ENCODE measurements around the gene PRR5L. TPM values are rescaled to one million over a fixed set of nuclear protein-coding genes. Genes with fewer than 3 reads are reported as not detected.

The PRR5L gene
- total RNA-seq, 1 donor: 19.5 TPM

DNA sequence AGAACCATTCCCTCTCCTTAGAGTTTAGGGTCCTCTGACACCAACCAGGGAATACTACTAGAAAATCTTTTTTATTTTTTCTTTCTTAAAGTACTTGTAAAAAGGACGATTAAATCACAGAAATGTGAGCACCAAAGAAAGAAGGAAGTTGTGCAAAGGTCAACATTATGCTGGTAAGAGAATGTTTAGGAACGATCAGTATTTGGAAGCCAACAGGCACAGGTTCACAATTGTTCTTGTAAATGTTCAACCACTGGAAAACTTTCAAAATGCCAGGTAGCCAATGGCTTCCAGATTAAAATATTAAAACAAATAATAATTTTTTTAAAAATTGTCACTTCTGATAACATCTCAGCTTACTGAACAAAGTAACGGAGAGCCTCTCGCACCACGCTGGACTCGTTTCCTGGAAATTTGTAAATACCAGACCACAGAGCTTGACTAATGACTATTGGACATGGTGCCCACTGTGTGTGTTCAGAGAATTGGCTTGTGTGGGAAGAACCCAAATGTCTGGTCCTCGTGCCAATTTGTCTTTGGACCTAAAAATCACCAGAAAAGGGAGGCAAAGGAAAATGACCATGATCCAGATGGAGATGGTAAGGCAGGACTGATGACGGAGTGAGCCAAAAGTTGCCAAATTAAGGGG, 27.6 kb upstream of the PRR5L start:
- no peak overlapping the region for H3K4me3 ChIP-seq (ENCODE audit: low read length)
- no peaks in the 10 kb centered on the region for H3K9me3 ChIP-seq (ENCODE audit: low read depth, low read length)
- no peaks in the 10 kb centered on the region for H3K27me3 ChIP-seq (ENCODE audit: insufficient read depth, low read length)
- no peaks in the 10 kb centered on the region for H3K4me1 ChIP-seq (ENCODE audit: insufficient read depth, low read length)

- H3K4me3 ChIP-seq (ENCODE audit: low read length): no peak overlapping the region
- H3K9me3 ChIP-seq (ENCODE audit: low read depth, low read length): no peaks in the 10 kb centered on the region
- H3K4me1 ChIP-seq (ENCODE audit: insufficient read depth, low read length): no peaks in the 10 kb centered on the region
- H3K27me3 ChIP-seq (ENCODE audit: insufficient read depth, low read length): no peaks in the 10 kb centered on the region
Observed at GRCh38 chr11:36270701-36271100, 25.4 kb upstream of the PRR5L start.

DNA sequence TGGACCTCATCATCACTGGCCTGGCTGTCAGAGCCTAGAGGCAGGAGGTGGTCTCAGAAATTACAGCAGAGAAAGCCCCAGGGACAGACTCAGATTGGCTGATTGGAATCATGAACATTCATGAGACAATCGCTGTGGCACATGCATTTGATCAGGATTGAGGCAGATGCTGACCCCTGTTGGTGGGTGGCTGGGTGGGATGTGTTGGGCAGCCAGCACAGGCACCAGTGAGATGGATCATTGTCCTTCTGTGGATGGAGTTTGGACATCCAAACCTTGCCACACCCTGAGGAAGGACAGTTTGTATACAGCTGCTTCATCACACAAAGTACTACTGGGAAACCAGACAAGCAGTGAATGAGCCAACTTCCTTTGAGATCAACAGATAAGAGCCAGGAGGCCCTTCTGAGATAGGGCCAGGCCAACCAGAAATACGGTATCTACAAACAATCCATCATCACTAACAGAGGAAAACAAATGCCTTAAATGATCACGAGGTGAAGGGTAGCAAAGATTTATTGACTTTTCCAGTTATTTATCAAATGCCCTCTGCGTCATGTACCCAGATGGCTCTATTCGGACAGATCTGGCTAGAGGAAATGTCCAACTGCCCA, 24.2 kb upstream of the PRR5L start:
- Histone ChIP-seq H3K4me3 (ENCODE audit: low read length) (no peak overlapping the region), H3K27me3 (ENCODE audit: insufficient read depth, low read length) (no peaks in the 10 kb centered on the region), H3K4me1 (ENCODE audit: insufficient read depth, low read length) (no peaks in the 10 kb centered on the region), H3K9me3 (ENCODE audit: low read depth, low read length) (no peaks in the 10 kb centered on the region)

DNA sequence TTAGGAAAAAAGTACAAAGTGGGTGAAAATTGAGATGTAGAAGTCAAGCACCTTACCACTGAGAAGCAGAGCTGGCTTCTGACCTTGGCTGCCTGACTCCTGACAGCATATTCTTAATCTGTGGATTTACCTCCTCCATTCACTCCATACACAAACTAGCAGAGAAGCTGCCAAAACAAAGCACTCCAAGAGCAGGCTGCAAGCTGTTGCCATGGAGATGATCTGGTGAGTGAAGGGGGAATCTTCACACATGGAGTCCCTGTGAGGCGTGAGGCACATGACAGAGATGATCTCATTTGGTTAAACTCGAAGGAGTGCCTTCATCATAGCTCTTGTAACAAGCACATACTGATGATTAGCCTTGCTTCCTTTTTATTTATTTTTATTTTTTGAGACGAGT, 23.0 kb upstream of the PRR5L start:
- no peaks in the 10 kb centered on the region for H3K27me3 ChIP-seq (ENCODE audit: insufficient read depth, low read length)
- H3K9me3 ChIP-seq (ENCODE audit: low read depth, low read length): no peaks in the 10 kb centered on the region
- no peaks in the 10 kb centered on the region for H3K4me1 ChIP-seq (ENCODE audit: insufficient read depth, low read length)
- H3K4me3 ChIP-seq (ENCODE audit: low read length): no peak overlapping the region

GRCh38 chr11:36274414-36274813, 21.7 kb upstream of the PRR5L start:
- Histone ChIP-seq H3K4me1 (ENCODE audit: insufficient read depth, low read length) (no peaks in the 10 kb centered on the region), H3K4me3 (ENCODE audit: low read length) (no peak overlapping the region), H3K27me3 (ENCODE audit: insufficient read depth, low read length) (no peaks in the 10 kb centered on the region), H3K9me3 (ENCODE audit: low read depth, low read length) (no peaks in the 10 kb centered on the region)

DNA sequence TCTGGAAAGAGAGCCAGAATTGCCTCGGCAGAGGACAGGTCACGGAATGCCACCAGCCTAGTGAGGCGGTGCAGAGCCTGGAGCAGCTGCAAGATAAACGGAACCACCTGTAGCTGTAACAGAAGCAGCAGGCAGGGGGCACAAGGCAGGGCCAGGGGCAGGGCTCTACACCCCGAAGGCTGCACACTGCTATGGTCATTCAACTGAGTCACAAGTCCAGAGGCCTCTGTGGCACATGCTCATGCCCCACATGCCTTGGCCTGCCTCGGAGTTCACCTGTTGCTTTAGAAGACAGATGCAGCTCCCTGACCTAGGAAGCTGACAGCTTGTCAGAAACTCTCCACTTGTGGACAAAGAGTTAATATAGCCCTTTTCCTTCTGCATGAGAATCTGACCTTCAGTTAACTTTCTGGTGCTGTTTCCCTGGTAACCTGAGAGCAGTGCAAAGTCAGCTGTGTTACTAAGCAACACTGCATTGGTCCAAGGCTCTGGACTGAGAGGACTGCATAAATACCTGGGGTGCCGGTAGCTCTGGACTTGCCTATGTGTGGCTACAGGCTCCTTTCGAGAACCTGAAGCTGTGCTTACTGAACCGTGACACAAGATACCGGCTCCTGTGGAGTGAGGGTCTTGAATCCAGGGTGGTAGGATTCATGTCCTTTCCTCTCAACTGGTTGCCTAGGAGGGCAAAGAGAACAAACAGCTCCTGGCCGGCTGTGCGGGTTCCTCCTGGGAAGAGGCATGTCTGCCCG, 17.4 kb upstream of the PRR5L start:
- H3K9me3 ChIP-seq (ENCODE audit: low read depth, low read length): peaks cover 6% of the 10 kb centered on the region
- H3K4me3 ChIP-seq (ENCODE audit: low read length): no peak overlapping the region
- no peaks in the 10 kb centered on the region for H3K27me3 ChIP-seq (ENCODE audit: insufficient read depth, low read length)
- H3K4me1 ChIP-seq (ENCODE audit: insufficient read depth, low read length): peaks cover under 1% of the 10 kb centered on the region

DNA sequence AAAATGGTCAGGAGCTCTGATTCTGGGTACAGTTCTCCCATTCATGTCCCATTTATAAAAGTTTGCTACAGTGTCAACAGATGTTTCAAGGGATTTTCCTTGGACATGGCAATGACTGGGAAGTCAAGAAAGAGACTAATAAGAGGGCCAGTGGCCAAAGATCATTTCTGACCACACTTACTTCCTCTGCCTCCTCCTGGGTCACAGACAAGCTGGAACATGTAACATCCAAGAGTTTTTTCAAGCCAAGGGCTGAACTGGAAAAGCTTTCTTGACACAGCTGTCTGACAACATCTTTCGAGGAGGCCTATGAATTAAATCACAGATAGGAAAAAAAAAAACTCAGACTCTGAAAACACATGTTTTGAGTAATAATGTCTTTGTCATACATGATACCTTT, 15.6 kb upstream of the PRR5L start:
- Histone ChIP-seq H3K4me3 (ENCODE audit: low read length) (no peak overlapping the region), H3K27me3 (ENCODE audit: insufficient read depth, low read length) (no peaks in the 10 kb centered on the region), H3K4me1 (ENCODE audit: insufficient read depth, low read length) (peaks cover 4% of the 10 kb centered on the region), H3K9me3 (ENCODE audit: low read depth, low read length) (peaks cover 6% of the 10 kb centered on the region)

GRCh38 chr11:36281850-36282249, 14.2 kb upstream of the PRR5L start:
- Histone ChIP-seq H3K4me1 (ENCODE audit: insufficient read depth, low read length) (peaks cover 4% of the 10 kb centered on the region), H3K4me3 (ENCODE audit: low read length) (no peak overlapping the region), H3K9me3 (ENCODE audit: low read depth, low read length) (peaks cover 6% of the 10 kb centered on the region), H3K27me3 (ENCODE audit: insufficient read depth, low read length) (no peaks in the 10 kb centered on the region)

GRCh38 chr11:36282926-36283325, 13.2 kb upstream of the PRR5L start:
- Histone ChIP-seq H3K27me3 (ENCODE audit: insufficient read depth, low read length) (no peaks in the 10 kb centered on the region), H3K4me1 (ENCODE audit: insufficient read depth, low read length) (peaks cover 7% of the 10 kb centered on the region), H3K9me3 (ENCODE audit: low read depth, low read length) (peaks cover 6% of the 10 kb centered on the region), H3K4me3 (ENCODE audit: low read length) (no peak overlapping the region)

- Histone ChIP-seq H3K4me1 (ENCODE audit: insufficient read depth, low read length) (peaks cover 23% of the 10 kb centered on the region), H3K27me3 (ENCODE audit: insufficient read depth, low read length) (no peaks in the 10 kb centered on the region), H3K4me3 (ENCODE audit: low read length) (peak overlapping the region; percentile 90), H3K9me3 (ENCODE audit: low read depth, low read length) (no peaks in the 10 kb centered on the region)
Observed at GRCh38 chr11:36288442-36289225, 7.5 kb upstream of the PRR5L start.

- Histone ChIP-seq H3K4me1 (ENCODE audit: insufficient read depth, low read length) (peaks cover 20% of the 10 kb centered on the region), H3K4me3 (ENCODE audit: low read length) (peak within 1 kb of the TSS; percentile 90), H3K27me3 (ENCODE audit: insufficient read depth, low read length) (no peaks in the 10 kb centered on the region), H3K9me3 (ENCODE audit: low read depth, low read length) (no peaks in the 10 kb centered on the region)
Observed at GRCh38 chr11:36289226-36289852, 6.7 kb upstream of the PRR5L start, which contains the start of gene COMMD9. Gene COMMD9 (minus strand): TSS chr11:36289424. CDS start chr11:36289412, 12 bp downstream.

DNA sequence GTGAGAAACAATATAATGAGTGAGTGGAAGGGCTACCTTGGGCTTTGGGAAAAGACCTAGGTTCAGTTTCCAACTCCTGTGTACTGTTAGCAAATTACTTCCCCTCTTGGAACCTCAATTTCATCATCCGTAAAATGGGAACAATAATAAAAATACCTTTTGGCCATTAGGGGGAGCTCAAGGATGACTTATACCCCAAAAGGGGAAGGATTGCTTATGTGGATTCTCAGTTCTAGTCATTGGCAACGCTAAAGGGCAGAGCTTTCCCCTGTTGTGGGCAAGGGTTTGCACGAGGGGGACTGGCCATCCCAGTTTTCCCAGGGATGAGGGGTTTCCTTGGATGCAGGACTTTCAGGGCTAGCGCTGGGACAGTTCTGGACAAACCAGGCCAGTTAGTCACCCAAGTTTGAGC, 3.8 kb upstream of the PRR5L start:
- H3K9me3 ChIP-seq (ENCODE audit: low read depth, low read length): no peaks in the 10 kb centered on the region

DNA sequence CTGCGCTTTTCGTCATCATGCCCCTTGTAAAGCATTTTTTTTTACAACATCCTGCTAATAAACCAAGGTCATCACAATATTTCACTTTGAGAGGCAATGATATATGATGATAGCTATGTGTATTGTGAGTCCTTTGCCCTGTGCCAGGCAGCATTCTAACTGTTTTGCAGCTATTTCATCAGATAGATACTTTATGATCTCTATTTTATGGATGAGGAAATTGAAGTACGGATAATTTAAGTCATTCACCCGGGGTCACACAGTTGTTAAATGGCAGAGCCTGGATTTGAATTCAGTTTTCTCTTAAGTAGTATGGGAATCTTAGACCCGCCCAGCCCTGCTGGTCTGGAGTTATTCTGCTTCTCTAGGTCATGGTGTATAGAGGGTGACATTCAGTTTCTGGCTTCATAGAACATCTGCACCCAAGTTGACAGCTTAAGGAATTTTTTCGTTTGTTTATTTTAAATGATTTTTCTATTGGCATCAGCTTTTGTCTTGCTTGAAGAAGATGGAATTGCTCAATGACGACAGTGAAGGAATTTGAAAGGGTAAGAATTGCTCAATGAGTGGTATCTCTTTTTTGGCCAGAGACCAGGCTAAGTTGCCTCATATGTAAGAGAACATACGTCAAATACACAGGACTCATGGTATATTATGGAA, 926 bp downstream of the PRR5L start:
- Histone ChIP-seq H3K9me3 (ENCODE audit: low read depth, low read length) (no peaks in the 10 kb centered on the region), H3K4me1 (ENCODE audit: insufficient read depth, low read length) (peaks cover 9% of the 10 kb centered on the region), H3K4me3 (ENCODE audit: low read length) (no peak overlapping the region), H3K27me3 (ENCODE audit: insufficient read depth, low read length) (no peaks in the 10 kb centered on the region)

More for the DNA sequence above, 3.8 kb upstream of the PRR5L start:
- H3K4me1 ChIP-seq (ENCODE audit: insufficient read depth, low read length): peaks cover 21% of the 10 kb centered on the region
- no peaks in the 10 kb centered on the region for H3K27me3 ChIP-seq (ENCODE audit: insufficient read depth, low read length)
- H3K4me3 ChIP-seq (ENCODE audit: low read length): no peak overlapping the region

DNA sequence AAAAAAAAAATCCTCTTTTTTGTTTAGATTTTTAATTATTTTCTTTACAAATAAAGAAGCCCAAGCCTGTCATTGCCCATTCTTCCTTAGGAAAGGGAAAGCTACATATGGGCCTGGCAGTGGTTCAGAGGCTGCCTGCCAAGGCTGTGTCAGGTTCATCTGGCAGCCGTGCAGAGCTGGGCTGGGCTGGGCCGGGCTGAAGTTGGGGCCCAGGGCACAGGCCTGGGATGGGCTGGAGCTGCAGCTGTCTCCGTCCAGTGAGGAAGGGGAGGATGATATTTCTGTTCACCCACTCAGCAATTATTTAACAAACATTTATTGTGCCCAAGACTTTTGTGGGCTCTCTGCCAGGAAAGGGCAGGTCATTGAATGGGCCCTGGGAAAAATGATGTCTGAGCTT, 4.6 kb downstream of the PRR5L start:
- H3K4me3 ChIP-seq (ENCODE audit: low read length): no peak overlapping the region
- peaks cover 15% of the 10 kb centered on the region for H3K4me1 ChIP-seq (ENCODE audit: insufficient read depth, low read length)
- H3K27me3 ChIP-seq (ENCODE audit: insufficient read depth, low read length): no peaks in the 10 kb centered on the region
- H3K9me3 ChIP-seq (ENCODE audit: low read depth, low read length): no peaks in the 10 kb centered on the region

Data from mononuclear cell (primary cell).